ENCODE data around the gene ACMSD.

Gene ACMSD

DNA sequence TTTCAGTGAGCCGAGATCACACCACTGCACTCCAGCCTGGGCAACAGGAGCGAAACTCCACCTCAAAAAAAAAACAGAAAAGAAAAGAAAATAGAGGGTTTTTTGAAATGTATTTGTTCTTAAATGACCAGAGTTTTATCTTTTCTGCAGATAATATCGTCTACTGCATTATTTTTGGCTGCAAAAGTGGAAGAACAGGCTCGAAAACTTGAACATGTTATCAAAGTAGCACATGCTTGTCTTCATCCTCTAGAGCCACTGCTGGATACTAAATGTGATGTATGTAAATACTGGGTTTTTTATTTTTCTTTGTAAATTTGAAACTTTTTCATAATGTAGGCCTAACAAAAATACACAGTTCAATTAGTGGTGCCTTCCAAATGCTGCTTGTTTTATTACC lies 98.3 kb downstream of the ACMSD start:
- H3K4me3 ChIP-seq (ENCODE audit: low read length): no peak overlapping the region
- TF ChIP-seq, protein P1, sequence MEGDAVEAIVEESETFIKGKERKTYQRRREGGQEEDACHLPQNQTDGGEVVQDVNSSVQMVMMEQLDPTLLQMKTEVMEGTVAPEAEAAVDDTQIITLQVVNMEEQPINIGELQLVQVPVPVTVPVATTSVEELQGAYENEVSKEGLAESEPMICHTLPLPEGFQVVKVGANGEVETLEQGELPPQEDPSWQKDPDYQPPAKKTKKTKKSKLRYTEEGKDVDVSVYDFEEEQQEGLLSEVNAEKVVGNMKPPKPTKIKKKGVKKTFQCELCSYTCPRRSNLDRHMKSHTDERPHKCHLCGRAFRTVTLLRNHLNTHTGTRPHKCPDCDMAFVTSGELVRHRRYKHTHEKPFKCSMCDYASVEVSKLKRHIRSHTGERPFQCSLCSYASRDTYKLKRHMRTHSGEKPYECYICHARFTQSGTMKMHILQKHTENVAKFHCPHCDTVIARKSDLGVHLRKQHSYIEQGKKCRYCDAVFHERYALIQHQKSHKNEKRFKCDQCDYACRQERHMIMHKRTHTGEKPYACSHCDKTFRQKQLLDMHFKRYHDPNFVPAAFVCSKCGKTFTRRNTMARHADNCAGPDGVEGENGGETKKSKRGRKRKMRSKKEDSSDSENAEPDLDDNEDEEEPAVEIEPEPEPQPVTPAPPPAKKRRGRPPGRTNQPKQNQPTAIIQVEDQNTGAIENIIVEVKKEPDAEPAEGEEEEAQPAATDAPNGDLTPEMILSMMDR (IDR thresholded peaks at IDR 0.05; ENCODE audit: insufficient read depth, low read depth, low read length, missing control alignments): no peak
- no peak for DNase-seq (ENCODE audit: low read depth)

DNA sequence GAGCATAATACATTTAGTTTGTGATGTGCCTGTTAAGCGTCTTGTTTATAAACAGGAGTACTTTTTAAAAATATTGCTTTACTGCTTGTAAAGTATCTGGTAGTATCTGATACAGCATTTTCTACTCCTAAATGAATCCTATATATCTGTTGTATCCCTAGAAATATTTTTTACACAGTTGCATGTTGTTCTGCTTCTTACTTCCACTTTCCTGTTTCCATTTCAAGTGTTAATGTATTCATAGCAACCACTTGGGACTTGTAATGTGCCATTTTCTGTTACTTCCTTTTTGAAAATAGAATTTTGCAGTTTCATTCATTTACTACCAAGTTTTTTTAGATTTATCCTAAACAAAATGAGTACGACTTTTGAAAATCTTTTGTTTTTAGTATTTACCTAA lies 105.1 kb downstream of the ACMSD start:
- no peak for DNase-seq (ENCODE audit: low read depth)

DNA sequence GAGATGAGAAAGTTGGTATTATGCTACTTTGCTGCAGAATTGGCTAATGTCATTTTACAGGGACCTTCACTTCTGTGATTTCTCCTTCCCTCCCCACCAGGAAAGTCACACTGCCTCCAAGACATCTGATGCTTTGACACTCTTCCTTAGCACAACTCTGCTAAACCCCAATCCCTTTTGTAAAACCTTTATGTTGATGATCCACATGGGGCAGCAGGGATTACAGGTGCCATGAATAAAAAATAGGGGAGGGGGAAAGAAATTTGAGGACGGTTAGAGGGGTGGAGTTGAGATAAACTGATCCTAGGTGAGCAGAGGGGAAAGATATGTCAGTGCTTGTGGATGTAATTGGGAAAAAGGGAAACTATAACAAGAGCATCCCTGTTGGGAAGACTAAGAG lies 106.6 kb downstream of the ACMSD start:
- no peak overlapping the region for H3K4me3 ChIP-seq (ENCODE audit: low read length)
- TF ChIP-seq, protein P1 (IDR thresholded peaks at IDR 0.05; ENCODE audit: insufficient read depth, low read depth, low read length, missing control alignments): no peak
- no peak for DNase-seq (ENCODE audit: low read depth)

More for the DNA sequence above, 105.1 kb downstream of the ACMSD start:
- TF ChIP-seq, protein P1 (IDR thresholded peaks at IDR 0.05; ENCODE audit: insufficient read depth, low read depth, low read length, missing control alignments): no peak
- no peak overlapping the region for H3K4me3 ChIP-seq (ENCODE audit: low read length)

DNA sequence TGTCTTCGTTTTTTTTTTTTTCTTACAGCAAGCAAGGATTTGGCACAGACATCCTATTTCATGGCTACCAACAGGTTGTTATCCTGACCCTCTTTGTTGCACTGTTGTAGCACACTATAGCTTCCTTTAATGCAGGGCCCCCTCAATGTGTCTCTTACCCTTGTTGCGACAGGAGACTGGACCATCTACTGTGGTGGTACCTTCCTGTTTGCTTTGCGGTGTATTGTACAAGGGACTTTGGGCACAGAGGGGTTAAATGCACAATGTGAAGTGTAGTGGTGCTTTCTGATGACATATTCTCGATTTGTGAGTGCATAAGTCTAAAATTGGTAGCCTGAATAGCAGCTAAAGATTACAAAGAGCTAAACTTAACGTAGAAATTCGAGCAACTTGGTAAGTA lies 107.7 kb downstream of the ACMSD start:
- no peak for DNase-seq (ENCODE audit: low read depth)
- TF ChIP-seq, protein P1 (IDR thresholded peaks at IDR 0.05; ENCODE audit: insufficient read depth, low read depth, low read length, missing control alignments): no peak
- H3K4me3 ChIP-seq (ENCODE audit: low read length): no peak overlapping the region

DNA sequence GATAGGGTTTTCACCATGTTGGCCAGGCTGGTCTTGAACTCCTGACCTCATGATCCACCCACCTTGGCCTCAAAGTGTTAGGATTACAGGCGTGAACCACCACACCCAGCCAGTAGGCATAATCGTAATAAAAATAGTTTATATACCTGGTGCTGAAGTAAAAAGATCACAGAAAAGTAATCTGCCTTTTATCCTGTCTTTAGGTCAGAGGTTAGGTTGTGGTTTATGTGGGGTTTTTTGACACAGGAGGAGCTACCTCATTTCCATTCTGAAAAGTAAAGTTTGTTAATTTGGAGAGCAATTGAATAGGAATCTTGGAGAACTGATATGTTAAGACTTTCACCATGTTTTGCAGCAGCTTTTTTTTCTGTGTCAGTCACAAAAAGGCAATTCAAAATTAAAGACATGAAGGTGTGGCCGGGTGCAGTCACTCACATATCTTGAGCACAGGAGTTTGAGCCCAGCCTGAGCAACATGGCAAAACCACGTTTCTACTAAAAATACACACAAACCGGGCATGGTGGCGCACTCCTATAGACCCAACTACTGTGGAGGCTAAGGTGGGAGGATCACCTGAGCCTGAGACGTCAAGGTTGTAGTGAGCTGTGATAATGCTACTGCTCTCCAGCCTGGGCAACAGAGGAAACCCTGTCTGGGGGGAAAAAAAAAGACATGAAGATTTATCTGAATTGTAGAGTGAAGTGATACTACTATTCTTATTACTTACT lies 111.7 kb downstream of the ACMSD start:
- DNase-seq (ENCODE audit: low read depth): no peak
- no peak overlapping the region for H3K4me3 ChIP-seq (ENCODE audit: low read length)
- TF ChIP-seq, protein P1 (IDR thresholded peaks at IDR 0.05; ENCODE audit: insufficient read depth, low read depth, low read length, missing control alignments): no peak

DNA sequence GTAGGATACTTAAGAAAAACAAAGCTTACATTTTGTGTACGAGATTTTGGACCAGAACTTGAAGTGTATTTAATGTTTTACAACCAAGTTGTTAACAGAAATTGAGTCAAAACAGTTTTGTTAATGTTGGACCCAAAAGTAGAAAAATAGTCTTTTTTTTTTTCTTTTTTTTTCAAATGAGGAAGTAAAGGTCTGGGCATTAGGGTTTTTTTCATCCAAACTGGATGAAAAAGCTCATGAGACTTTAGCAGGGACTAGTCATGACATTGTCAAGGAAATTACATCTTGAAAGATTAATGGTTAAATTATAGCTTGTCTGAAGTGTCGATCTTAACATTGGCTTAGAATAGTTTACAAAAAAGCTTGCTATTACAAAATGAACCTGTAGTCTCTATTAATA lies 112.5 kb downstream of the ACMSD start:
- no peak for DNase-seq (ENCODE audit: low read depth)
- H3K4me3 ChIP-seq (ENCODE audit: low read length): no peak overlapping the region
- TF ChIP-seq, protein P1 (IDR thresholded peaks at IDR 0.05; ENCODE audit: insufficient read depth, low read depth, low read length, missing control alignments): no peak
